ENCODE data around the gene THRSP. TPM values are rescaled to one million over a fixed set of nuclear protein-coding genes. Genes with fewer than 3 reads are reported as not detected.

THRSP gene
- total and polyA plus RNA-seq, 2 of the 8 experiments (the other 6 are each of a cell fraction or from before 2014, with no cell fraction given): 0.11 TPM; not detected in 1

DNA sequence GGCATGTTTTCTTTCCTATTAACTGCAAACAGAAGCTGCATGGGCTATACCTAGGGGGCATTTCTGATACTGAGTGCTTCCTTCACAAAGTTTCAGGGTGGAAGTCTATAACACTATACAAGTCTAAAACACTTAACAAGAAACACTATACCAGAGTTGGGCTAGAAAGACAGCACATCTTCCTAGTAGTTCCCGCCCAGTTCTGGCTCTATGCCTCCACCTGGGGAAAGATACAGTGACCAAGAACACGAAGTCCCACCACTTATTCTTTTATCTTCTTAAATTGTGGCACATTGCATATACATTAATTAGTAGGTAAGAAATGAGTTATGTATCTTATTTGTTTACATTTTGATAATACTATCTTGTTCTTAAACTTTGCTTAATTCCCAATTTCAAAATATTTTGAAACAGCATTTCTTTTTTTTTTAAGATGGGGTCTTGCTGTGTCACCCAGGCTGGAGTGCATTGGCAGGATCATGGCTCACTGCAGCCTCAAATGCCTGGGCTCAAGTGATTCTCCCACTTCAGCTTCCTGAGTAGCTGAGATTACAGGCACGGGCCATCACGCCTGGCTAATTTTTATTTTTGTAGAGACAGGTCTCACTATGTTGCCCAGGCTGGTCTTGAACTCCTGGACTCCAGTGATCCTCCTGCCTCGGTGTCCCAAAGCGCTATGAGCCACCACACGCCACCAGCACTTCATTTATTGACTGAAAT lies 34.2 kb downstream of the THRSP start:
- FAIRE-seq: no peak
- Histone ChIP-seq H4K91ac (replicated peaks; ENCODE audit: insufficient read length, low read length) (no peak overlapping the region), H2BK120ac (replicated peaks; ENCODE audit: low read depth, low read length) (no peak overlapping the region), H3K4me3 (ENCODE audit: extremely low read depth in 1 of 4, insufficient read depth in 2 of 4, low read depth in 3 of 4, low read length in 4 of 4) (no peak overlapping the region), H3K14ac (ENCODE audit: insufficient read length) (no peak overlapping the region), H3K9me3 (ENCODE audit: insufficient read depth in 2 of 2, low read depth in 1 of 2, low read length in 1 of 2) (no peaks in the 10 kb centered on the region), H3K79me2 (ENCODE audit: control insufficient read depth in 1 of 2, insufficient read depth in 2 of 2, low read length in 2 of 2) (no peaks in the 10 kb centered on the region), H3K27ac (ENCODE audit: low read depth, low read length) (no peak overlapping the region), H3K18ac (ENCODE audit: extremely low read depth, low read length) (no peak overlapping the region), H3K4me1 (replicated peaks in 1 of 4; ENCODE audit: control insufficient read depth in 3 of 4, insufficient read depth in 4 of 4, low read length in 3 of 4) (no peaks in the 10 kb centered on the region), H3K79me1 (ENCODE audit: low read depth, low read length) (no peaks in the 10 kb centered on the region), H3K56ac (replicated peaks; ENCODE audit: insufficient read length, low read depth, low read length) (no peak overlapping the region), H2BK12ac (ENCODE audit: low read depth, low read length) (no peak overlapping the region), H4K5ac (ENCODE audit: insufficient read length, low read depth, low read length) (no peak overlapping the region), H3K23ac (ENCODE audit: insufficient read length) (no peak overlapping the region), H3K23me2 (ENCODE audit: low read depth, low read length) (no peaks in the 10 kb centered on the region), H4K20me1 (replicated peaks in 1 of 2; ENCODE audit: control insufficient read depth in 1 of 2, insufficient read depth in 2 of 2, low read length in 2 of 2) (no peaks in the 10 kb centered on the region), H2BK20ac (ENCODE audit: low read length) (no peak overlapping the region), H2BK15ac (ENCODE audit: low read length) (no peak overlapping the region), H3K4ac (replicated peaks; ENCODE audit: insufficient read length, low read depth, low read length) (no peak overlapping the region), H3K27me3 (replicated peaks in 1 of 4; ENCODE audit: control insufficient read depth in 3 of 4, extremely low read depth in 1 of 4, insufficient read depth in 3 of 4, low read length in 3 of 4) (no peaks in the 10 kb centered on the region), H2BK5ac (ENCODE audit: low read depth, low read length) (no peak overlapping the region), H3K4me2 (ENCODE audit: insufficient read depth in 1 of 2, low read depth in 2 of 2, low read length in 2 of 2) (no peak overlapping the region), H2AK5ac (ENCODE audit: low read depth, low read length) (no peak overlapping the region), H2AFZ (ENCODE audit: low read length) (no peak overlapping the region), H3K36me3 (ENCODE audit: control insufficient read depth in 2 of 4, insufficient read depth in 4 of 4, low read length in 3 of 4) (peaks cover 2 to 30% (median 10%) of the 10 kb centered on the region in 4 experiments; a peak in 7 of 8 replicates), H4K8ac (ENCODE audit: extremely low read depth, insufficient read depth, low read length) (no peak overlapping the region), H3K9ac (replicated peaks in 1 of 4; ENCODE audit: extremely low read depth in 1 of 4, low read depth in 3 of 4, low read length in 3 of 4) (no peak overlapping the region)
- DNase-seq (ENCODE audit: low read depth in 1 of 2, low spot score in 2 of 2): no peak
- ChIA-PET CTCF (ENCODE audit: partially characterized antibody) (no interaction called here), POLR2A (ENCODE audit: partially characterized antibody) (interaction anchor here (1.6 kb wide), 1 partner anchor 41 kb away, joined by 3 read pairs; no protein-coding TSS in a partner anchor)
- 93% methylated on average over 7 of the region's 7 CpGs; no CpG with 5 or more reads in 1 of the 2 experiments for WGBS, 2 experiments (ENCODE audit: extremely low coverage in 1 of 2, insufficient coverage in 1 of 2, insufficient read length in 1 of 2, insufficient replicate concordance in 2 of 2, low coverage in 1 of 2, low lambda C conversion rate in 2 of 2, missing lambda C conversion rate in 1 of 2)
- TF ChIP-seq MAFK (IDR thresholded peaks at IDR 0.05; ENCODE audit: low read depth, low read length): no peak
- no peak for TF ChIP-seq EP300 (IDR thresholded peaks at IDR 0.05; ENCODE audit: borderline replicate concordance in 1 of 2, low read depth in 2 of 2, low read length in 2 of 2)
- no peak for TF ChIP-seq SIX5 (IDR thresholded peaks at IDR 0.05; ENCODE audit: low read depth, low read length)
- TF ChIP-seq BCL11A (IDR thresholded peaks at IDR 0.05; ENCODE audit: low read depth in 2 of 2, low read length in 2 of 2): no peak
- TF ChIP-seq PHF8 (conservative IDR thresholded peaks at IDR 0.05; ENCODE audit: low read depth, low read length): no peak
- no peak for TF ChIP-seq RAD21 (IDR thresholded peaks at IDR 0.05 in 1 of 2, conservative IDR thresholded peaks at IDR 0.05 in 1 of 2; ENCODE audit: low read depth in 2 of 2, low read length in 2 of 2)
- no peak for TF ChIP-seq RBBP5 (IDR thresholded peaks at IDR 0.05; ENCODE audit: borderline replicate concordance, low read depth, low read length)
- TF ChIP-seq CHD2 (IDR thresholded peaks at IDR 0.05; ENCODE audit: low read length): no peak
- TF ChIP-seq POLR2A (IDR thresholded peaks at IDR 0.05; ENCODE audit: control extremely low read depth in 1 of 2, low read depth in 2 of 2, low read length in 2 of 2): no peak
- TF ChIP-seq TAF1 (IDR thresholded peaks at IDR 0.05; ENCODE audit: low read depth, low read length): no peak
- no peak for TF ChIP-seq HDAC6 (IDR thresholded peaks at IDR 0.05; ENCODE audit: low read depth, low read length)
- TF ChIP-seq SUZ12 (IDR thresholded peaks at IDR 0.05; ENCODE audit: low read length): no peak
- no peak for TF ChIP-seq RXRA (IDR thresholded peaks at IDR 0.05; ENCODE audit: insufficient read depth, low read depth, low read length)
- TF ChIP-seq SRF (IDR thresholded peaks at IDR 0.05; ENCODE audit: low read depth, low read length): no peak
